DMS153 treated with DMSO at 0.1 percent for 48 hours (cell line): ENCODE data around the gene CAMSAP1.
"Not testable (repeated sequence)": the region's sequence is repeated elsewhere in the genome, so short reads cannot be mapped to it uniquely, and the experiment has no call there.

Experiments
- DNase-seq: peaks from one replicate; lab custom pipeline; 2025; ENCODE audit not compliant: unreplicated experiment; lab: John Stamatoyannopoulos, UW

CAMSAP1 gene

DNA sequence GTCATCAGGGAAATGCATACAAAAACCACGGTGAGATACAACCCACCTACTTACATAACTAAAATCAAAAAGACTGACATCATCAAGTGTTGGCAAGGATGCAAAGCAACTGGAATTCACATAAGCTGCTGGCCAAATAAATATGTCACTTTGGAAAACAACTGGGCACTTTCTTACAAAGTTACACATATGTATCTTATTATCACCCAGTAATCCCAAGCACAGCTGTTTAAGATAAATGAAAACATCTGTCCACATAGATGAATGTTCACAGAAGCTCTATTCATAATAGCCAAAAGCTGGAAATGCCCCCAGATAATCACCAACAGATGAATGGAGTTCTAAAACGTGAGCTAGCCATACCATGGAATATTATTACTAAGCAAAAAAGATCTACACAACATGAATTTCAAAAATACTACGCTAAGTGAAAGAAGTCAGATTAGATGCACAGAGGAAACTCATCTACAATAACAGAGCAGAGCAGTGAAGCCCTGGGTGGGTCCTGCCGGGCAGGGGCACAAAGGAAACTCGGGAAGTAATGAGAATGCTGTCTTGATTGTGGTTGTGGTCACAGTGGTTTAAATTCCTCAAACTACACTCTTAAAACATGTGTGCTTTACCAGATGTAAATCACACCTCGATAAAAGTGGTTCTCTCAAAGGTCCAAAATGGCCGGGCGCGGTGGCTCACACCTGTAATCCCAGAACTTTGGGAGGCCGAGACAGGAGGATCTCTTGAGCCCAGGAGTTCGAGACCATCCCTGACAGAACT lies 8.5 kb downstream of the CAMSAP1 start:
- DNase-seq, result no peak

DNA sequence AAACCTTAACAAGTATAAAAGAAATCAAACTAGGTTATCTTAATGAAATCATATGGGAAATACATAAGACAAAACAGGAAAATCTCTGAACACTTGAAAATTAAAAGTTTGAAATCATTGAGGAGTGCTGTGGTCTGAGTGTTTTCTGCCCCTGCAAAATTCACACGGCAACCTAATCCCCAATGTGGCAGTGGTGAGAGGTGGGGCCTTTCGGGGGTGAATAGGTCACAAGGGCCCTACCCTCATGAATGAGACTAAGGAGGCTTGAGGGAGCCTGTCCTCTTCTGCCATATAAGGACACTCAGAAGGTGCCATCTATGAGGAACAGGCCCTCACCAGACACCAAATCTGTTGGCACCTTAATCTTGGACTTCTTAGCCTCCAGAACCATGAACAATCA lies 10.7 kb downstream of the CAMSAP1 start:
- DNase-seq, result no peak

DNA sequence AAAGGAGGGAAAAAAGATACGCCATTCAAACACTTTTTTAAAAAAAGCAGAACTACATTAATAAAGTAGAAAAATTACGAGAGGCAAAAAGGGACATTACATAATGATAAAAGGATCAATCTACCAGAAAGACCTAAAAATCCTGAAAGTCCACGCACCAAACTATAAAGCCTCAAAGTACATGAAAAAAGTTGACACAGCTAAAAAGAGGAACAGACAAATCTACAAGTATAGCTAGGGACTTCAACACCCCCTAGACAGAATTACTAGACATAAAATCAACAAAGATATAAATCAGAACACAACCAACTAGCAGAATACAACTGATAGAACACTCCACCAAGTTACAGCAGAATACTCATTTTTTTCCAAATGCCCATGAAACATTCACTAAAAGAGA lies 11.1 kb downstream of the CAMSAP1 start:
- no peak for DNase-seq

DNA sequence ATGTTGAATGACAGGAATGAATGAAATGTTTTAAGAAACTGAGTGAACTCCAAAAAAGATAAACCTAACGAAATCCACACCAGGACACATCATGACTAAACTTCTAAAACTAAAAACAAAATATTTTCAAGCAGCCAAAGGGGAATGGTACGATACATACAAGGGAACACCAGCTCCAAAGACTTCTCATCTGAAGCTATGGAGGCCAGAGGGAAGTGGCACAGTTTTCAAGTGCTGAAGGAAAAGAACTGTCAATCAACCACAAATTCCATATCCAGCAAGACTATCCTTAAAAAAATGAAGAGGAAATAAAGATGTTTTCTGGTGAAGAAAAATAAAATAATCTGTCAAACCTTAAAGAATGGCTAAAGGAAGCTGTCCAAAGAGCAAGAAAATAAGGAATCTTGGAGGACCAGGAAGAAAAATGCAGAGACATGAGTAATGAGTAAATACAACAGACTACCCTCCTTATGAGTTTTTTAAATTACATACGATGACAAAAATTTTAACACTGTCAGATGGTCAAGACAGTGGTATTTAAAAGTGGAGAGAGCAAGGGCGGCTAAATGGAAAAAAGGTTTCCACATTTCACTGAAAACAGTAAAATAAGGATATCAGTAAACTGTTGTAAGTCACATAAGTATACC lies 12.0 kb downstream of the CAMSAP1 start:
- no peak for DNase-seq

DNA sequence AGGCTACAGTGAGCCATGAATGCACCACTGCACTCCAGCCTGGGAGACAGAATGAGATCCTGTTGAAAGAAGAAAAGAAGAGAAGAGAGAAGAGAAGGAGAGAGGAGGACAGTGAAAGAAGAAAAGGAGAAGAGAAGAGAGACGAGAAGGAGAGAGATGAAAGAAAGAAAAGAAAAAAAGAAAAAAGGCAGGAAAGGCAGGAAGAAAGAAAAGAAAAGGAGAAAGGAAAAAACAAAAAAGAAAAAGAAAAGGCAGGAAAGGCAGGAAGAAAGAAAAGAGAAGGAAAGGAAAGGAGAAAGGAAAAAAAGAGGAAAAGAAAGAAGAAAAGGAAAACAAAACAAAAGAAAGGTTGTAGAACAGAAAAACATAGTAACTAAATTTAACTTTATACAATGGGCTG lies 14.2 kb downstream of the CAMSAP1 start:
- DNase-seq, result no peak

DNA sequence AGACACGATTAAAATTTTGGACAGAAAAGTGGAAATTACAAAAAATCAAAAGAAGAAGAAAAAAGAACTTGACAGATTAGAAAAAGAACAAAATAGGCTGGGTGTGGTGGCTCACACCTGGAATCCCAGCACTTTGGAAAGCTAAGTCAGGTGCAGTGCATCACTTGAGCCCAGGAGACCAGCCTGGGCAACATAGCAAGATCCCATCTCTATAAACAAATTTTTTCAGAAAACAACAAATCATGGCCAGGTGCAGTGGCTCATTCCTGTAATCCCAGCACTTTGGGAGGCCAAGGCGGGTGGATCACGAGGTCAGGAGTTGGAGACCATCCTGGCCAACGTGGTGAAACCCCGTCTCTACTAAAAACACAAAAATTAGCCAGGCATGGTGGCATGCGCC lies 15.0 kb downstream of the CAMSAP1 start:
- not testable (repeated sequence) for DNase-seq

DNA sequence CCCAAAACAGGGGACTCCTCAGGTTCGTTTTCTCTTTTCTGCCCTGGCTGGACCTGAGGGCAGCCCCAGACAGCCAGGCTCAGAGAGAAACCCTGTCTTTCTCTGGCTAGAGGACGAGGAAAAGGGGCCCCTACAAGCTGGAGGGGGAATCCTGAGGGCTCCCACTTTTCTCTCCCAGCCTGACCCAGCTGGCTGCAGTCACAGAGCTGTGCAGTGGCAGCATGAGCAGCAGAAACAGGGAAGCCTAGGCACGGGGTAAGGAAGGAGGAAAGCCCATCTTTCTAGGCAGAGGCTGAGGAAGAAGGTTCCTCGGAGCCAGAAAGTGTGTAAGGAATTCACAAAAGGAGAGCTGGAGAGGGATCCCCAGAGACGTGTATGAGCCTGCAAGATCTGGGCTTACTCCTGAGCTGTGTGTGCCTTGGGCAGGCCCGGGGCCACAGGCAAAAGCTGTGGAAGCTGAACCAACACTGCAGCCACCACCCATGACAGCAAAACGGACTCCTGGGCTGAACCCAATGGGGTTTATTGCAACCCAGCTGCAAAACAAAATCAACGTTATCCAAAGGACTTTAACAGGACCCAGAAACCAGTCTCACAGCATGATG lies 16.2 kb downstream of the CAMSAP1 start:
- DNase-seq, result no peak

DNA sequence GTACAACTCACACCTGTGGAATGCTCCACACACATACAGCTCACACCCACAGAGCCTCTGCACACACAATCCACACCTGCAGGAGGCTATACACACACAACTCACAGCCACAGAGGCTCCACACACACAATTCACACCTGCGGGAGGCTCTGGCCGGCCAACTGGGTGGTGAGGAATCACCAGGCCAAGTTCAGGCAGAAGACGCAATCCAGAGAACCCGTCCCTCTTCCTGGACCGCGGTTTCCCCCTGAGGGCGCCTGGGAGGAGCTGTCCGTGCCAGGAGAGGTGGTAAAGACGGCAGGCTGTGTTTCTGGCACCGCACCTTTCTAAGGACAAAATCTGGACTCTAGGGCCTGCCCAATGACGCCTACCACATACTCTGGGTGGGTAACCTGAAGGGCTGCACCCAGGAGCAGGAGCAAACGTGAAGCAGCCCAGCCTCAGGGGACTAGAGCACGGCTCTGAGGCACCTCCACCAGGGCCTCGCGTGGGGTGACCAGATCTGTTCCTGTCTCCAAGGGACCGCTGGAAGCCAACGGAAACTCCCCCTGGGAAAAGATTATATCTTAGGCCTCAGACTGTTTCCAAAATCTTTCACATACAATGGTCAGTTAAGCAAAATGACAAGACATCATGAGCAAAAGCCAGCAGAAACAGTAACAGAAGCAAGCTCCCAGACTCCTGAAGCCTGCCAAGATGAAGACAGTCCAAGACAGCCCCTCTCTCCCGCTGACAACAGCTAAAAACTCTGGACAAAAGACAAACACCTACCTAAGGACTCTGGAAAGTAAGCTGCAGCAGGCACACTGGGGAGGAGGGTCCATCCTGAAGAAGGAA lies 16.9 kb downstream of the CAMSAP1 start:
- no peak for DNase-seq

DNA sequence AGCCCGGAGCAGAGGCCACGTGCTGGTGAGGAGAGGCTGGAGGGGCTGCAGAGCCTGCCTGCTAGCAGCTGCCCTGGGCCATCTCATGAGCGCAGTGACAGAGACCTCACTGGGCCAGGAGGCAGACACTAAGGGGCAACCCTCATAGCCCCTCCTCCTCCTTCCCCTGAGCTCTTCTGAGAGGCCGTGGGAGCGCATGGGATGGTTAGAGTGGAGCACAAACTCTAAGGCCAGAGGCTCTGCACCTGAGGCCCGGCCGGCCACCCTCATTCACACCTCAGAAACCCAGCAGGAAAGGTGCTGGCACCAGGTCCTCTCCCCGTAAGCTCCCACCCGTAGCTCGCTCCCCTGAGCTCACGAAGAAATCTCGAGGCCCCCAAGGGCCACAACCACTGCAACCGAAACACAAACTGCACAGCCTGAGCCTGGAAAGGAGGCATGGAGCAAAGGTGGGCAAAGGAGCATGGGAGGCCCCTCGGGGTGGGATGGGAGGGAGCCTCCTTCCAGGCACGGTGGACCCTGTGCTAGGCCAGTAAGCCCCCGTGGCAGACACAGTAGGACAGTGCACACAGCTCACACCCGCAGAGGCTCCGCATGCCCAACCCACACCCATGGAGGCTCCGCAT lies 17.7 kb downstream of the CAMSAP1 start:
- DNase-seq, result no peak

DNA sequence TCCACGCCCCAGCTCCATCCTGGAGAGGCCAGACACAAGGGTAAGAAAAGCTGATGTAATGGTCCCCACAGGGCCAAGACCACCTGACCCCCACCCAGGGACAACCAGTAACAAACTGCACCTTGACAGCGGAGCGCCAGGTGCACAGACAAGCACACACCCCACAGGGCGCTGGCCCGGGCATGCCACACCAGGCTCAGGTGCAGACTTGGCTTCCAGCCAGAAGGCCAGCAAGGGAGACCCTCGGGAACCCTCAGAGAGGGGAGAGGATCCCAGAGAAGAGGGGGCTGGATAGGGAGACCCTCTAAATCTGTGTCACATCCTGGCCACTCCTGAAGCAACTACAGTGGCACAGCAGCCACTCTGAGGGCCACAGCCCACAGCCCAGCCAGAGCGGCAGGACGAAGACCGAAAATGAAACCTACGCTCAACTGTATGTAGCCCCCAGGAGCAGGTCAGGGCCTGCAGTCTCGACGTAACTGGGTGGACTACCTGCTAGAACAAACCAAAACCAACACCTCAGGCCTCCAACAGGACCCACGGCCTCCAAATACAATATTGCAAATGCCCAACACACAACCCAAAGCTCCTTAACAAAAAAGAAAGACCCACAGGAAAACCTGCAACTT lies 18.5 kb downstream of the CAMSAP1 start:
- peak; percentile 17 for DNase-seq

DNA sequence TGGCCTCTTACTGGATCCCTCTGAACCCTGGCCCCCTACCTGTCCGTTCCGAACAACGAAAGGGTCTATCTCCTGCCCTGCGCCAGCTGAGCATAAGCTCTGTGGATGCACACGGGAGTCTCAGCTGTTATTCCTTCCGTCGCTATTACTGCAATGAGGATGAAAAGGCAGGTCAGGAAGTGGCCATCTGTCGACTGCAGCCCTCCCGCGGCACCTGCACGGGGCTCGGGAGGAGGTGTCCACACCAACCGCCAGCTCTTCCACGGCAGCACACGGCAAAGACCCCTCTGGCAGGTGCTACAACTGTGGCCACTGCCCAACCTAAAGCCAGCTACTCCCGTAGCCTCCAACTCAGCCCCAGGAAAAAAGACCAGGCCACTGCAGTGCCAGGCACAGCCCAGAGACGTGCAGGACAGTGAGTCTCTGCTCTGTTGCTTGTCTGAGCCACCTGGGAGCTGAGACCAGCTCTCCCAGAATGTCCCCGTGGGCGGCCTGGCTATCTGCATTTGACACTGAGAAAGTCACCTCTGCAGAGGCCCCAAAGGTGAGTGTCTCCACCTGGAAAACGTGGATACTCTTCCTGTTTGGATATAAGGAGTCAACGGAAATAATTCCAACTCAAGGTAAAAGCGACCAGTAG lies 19.1 kb downstream of the CAMSAP1 start:
- no peak for DNase-seq

DNA sequence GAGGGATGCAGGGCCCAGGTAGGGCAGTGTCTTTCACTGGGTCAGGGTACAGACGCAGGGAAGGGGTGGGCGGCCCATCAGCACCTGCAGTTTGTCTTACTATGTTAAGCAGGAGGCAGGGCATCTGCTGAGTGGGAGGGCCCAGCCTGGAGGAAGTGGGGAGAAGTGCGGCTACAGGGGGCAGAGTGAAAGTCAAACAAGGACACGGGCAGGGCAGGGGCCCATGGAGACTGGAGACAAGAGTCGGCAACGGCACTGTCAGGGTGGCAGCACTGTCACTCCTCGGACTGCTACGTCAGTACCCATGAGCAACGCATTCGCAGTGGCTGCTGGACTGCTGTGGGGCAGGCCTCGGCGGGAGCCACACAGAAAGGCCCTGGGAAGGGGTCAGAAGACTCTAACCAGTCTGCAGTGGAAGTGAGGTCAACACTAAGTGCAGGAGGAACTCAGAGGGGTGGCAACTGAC lies 19.7 kb downstream of the CAMSAP1 start:
- DNase-seq, result no peak

DNA sequence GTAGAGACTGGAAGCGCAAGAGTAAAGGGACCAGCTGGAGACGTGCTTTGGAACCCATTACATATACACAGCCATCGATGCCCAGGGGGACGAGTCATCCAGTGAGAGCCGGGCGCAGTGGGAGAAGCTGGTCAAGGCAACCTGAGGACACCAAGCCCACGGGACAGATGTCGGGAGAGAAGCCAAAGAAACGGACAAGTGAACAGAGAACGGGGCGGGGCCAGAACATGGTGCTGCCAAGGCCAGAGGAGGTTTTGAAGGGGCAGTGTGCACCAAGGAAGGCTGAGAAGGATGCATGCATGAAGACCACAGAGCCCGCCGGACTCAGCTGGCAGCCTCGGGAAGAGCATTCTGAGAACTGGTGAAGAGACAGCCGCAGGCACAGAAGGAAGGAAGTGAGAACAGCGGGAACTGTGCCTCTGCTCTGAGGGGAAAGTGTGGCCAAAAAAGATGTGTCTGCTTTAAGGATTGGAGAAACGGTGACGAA lies 20.3 kb downstream of the CAMSAP1 start:
- no peak for DNase-seq

DNA sequence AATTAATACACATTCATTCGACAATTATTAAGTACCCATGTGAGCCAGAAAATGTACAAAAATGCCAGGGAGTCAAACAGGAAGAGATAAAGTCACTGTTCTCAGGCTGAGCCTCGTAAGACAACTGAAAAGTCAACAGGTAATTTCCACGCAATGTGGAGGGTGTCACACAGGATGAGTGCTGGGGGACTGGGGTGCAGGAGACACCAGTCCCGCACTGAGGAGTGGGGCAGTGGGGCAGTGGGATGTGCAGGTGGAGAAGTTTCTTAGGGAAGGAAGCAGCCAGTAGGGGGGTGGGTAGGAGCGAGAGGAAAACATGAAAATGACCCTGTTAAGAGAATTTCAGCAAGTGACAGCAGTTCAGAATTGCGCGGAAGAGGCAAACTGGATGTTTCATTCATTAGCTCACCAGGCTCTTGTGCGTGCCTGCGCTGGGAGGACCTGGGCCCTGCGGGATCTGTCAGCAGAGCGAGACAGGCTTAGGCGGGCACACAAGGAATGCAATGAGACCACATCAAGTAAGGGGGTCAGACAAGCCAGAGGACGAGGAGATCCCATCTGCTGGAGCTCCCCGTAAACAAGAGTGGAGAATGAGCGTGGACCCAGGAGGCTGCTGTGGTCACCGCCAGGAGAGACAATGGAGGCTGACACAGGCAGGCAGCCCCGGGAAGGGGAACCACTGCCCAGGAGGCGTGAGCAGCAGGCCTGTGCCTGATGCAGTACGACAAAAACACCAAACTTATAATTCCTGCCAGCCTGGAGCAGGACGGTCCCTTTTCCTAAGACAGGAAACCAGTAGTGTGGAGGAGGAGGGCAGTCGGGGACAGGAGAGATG lies 21.0 kb downstream of the CAMSAP1 start:
- DNase-seq, result no peak

DNA sequence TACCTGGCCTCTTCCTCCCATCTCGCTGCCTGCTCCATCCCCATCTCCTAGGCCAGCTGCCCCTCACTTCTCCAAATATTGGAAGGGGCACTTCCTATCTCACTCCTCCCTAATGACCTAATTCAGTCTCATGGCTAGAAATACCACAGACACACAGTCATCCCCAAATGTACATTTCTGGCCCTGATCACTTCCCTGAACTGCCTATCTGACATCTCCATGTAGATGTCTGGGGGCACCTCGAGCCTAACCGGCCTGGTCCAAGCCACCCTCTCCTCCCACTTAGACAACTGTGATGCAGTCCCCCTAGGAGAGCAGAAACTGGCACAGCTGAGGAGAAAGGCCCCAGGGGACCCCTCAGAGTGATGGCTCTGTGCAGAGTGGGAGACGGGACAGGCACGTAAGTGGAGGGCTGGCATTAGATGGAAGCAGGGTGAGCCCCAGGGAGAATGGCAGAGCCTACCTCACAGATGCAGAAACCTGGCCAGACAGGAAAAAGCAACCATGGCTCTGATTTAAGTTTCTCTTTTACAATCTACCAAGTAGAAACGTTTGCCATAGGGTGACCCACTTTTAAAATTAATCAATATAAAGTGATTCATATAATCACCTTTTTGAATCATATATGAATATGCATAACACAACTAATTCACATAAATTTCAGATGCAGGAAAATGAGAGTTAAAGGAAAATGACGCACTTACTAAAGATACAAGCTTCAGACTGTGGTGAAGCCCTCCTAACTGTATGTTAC lies 22.1 kb downstream of the CAMSAP1 start:
- no peak for DNase-seq

DNA sequence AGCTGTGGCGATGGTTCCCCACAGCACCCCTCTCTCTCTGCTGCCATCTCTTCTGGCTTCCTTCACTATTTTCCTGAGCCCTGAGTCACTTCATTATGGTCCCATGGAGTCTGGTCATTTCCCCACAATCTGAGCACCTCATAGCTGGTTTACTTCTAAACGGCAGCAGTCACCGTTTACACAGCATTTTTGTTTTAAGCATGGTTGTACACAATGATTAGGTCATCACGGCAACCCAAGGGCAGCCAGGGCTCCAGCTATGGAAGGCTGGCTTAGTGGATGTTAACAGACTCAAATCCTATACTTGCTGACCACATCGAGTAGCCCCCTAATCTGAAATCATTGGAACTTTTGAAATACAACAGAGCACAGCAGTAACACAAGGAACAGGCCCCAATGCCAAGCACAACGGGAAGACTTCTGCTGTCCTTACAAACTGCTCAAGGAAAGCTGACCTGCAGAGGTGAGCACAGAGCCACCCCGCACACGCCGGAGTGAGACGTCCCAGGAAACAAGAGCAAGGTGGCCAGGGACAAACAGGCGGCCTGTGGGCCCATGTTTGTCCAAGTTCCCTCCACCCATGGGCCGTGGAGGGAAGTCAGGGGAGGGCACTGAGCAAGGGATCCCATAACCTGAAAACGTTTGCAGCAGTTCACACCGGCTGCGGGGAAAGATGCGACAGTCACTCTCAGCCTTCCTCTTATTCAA lies 22.9 kb downstream of the CAMSAP1 start:
- DNase-seq, result no peak

DNA sequence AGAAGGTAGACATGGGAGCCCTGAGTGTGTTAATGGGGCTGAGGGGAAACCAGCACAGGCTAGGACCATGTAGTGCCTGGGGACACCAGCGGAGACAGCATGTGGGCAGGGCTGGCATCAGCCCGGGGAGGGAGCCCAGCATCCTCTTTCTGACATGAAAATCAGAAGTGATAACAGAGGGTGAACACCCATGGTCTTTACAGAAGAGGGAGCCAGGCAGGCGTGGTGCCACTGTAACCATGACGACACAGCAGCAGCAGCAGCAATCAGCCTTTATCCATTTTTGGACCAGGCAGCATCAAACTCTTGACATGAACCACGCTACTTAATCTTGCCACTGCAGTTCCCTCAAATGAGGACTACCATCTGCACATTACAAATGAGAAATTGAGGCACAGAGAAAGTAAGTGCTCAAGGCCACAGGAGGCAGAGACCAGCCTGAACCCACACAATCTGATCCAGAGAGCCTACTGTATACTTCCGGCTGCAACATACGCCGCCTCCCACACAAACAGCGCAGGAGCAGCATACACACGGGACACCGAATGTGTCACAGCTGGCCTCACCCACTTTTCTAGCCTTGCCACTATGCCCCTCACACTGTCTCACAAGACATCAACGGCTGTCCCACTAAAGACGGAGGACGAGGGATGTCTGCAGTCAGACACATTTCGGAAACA lies 23.8 kb downstream of the CAMSAP1 start:
- no peak for DNase-seq
